KMS-11 (cell line): ENCODE data around the gene EPHA1.

Experiments used
- H2AFZ ChIP-seq: fragments of 200-600 bp; sonication (generic); 2 replicates; pipeline ENCODE4 v1.6.1; 2016; ENCODE audit warnings: antibody characterized with exemption, mixed run types, low read depth
- H3K27ac ChIP-seq: fragments of 200-600 bp; sonication (generic); 2 replicates; pipeline ENCODE4 v1.6.1; 2016; ENCODE audit warnings: mild to moderate bottlenecking, mixed run types
- H3K27me3 ChIP-seq: fragments of 200-600 bp; sonication (generic); 2 replicates; pipeline ENCODE4 v1.6.1; 2017; ENCODE audit warnings: mild to moderate bottlenecking, low read depth, mixed run types, moderate library complexity; ENCODE audit not compliant: insufficient read depth
- H3K36me3 ChIP-seq: fragments of 200-600 bp; sonication (generic); 2 replicates; pipeline ENCODE4 v1.6.1; 2017; ENCODE audit warnings: mild to moderate bottlenecking, mixed run types; ENCODE audit not compliant: insufficient read depth
- H3K4me1 ChIP-seq: fragments of 200-600 bp; sonication (generic); 2 replicates; pipeline ENCODE4 v1.6.1; 2016; ENCODE audit warnings: mild to moderate bottlenecking, low read depth, mixed run types; ENCODE audit not compliant: poor library complexity, severe bottlenecking
- H3K4me2 ChIP-seq: fragments of 200-600 bp; sonication (generic); 2 replicates; pipeline ENCODE4 v1.7.0; 2016; ENCODE audit warnings: mild to moderate bottlenecking, mixed run types
- H3K4me3 ChIP-seq: fragments of 200-600 bp; sonication (generic); IDR thresholded peaks from 2 replicates; pipeline ENCODE4 v1.6.1; 2017; ENCODE audit warnings: low read depth, low read length, mixed read lengths; ENCODE audit not compliant: insufficient read depth
- H3K79me2 ChIP-seq: fragments of 200-600 bp; sonication (generic); 2 replicates; pipeline ENCODE4 v1.6.1; 2016; ENCODE audit warnings: low read depth, mixed run types; ENCODE audit not compliant: insufficient read depth
- H3K9ac ChIP-seq: fragments of 200-600 bp; sonication (generic); 2 replicates; pipeline ENCODE4 v1.6.1; 2016; ENCODE audit warnings: mild to moderate bottlenecking, mixed run types
- H4K20me1 ChIP-seq: fragments of 200-600 bp; sonication (generic); 2 replicates; pipeline ENCODE4 v1.6.1; 2016; ENCODE audit warnings: mild to moderate bottlenecking, mixed run types; ENCODE audit not compliant: insufficient read depth
- CTCF ChIP-seq: fragments of 200-600 bp; sonication (generic); conservative IDR thresholded peaks from 2 replicates; pipeline ENCODE4 v1.6.1; 2017; ENCODE audit warnings: low read depth, mild to moderate bottlenecking, antibody characterized with exemption, low read length, moderate library complexity, mixed read lengths

The EPHA1 gene

GRCh38 chr7:143373255-143373794, 35.3 kb downstream of the EPHA1 start:
- Histone ChIP-seq H3K27ac (no peak overlapping the region), H3K4me3 (no peak overlapping the region), H3K27me3 (no peaks in the 10 kb centered on the region), H3K9ac (no peak overlapping the region), H4K20me1 (no peaks in the 10 kb centered on the region), H2AFZ (no peak overlapping the region), H3K79me2 (no peaks in the 10 kb centered on the region), H3K36me3 (no peaks in the 10 kb centered on the region), H3K4me1 (no peaks in the 10 kb centered on the region), H3K4me2 (no peak overlapping the region)
- no peak for TF ChIP-seq CTCF

GRCh38 chr7:143372070-143372469, 36.6 kb downstream of the EPHA1 start:
- Histone ChIP-seq H3K36me3 (no peaks in the 10 kb centered on the region), H3K4me3 (no peak overlapping the region), H3K27me3 (no peaks in the 10 kb centered on the region), H3K4me2 (no peak overlapping the region), H3K79me2 (no peaks in the 10 kb centered on the region), H2AFZ (no peak overlapping the region), H3K27ac (no peak overlapping the region), H4K20me1 (no peaks in the 10 kb centered on the region), H3K4me1 (no peaks in the 10 kb centered on the region), H3K9ac (no peak overlapping the region)
- TF ChIP-seq CTCF = no peak

GRCh38 chr7:143369678-143370651, 38.7 kb downstream of the EPHA1 start:
- Histone ChIP-seq H3K27ac (no peak overlapping the region), H3K9ac (no peak overlapping the region), H3K4me2 (no peak overlapping the region), H3K36me3 (no peaks in the 10 kb centered on the region), H4K20me1 (no peaks in the 10 kb centered on the region), H3K4me1 (no peaks in the 10 kb centered on the region), H3K79me2 (no peaks in the 10 kb centered on the region), H3K27me3 (no peaks in the 10 kb centered on the region), H2AFZ (no peak overlapping the region), H3K4me3 (no peak overlapping the region)
- no peak for TF ChIP-seq CTCF

- Histone ChIP-seq H3K4me2 (no peak overlapping the region), H3K79me2 (no peaks in the 10 kb centered on the region), H3K36me3 (no peaks in the 10 kb centered on the region), H2AFZ (no peak overlapping the region), H4K20me1 (no peaks in the 10 kb centered on the region), H3K9ac (no peak overlapping the region), H3K4me1 (no peaks in the 10 kb centered on the region), H3K27me3 (peaks cover 2% of the 10 kb centered on the region; the same call in 1 of the 2 replicates), H3K27ac (no peak overlapping the region), H3K4me3 (no peak overlapping the region)
- TF ChIP-seq CTCF = no peak
Measured at GRCh38 chr7:143368387-143368786, 40.3 kb downstream of the EPHA1 start.
